Tibial nerve (tissue), 4 donors: ENCODE measurements around the gene DENND11.

Experiments
- EP300 ChIP-seq, 2 donors: sonication (generic); formaldehyde crosslinking; IDR thresholded peaks; one replicate each; pipeline ENCODE4 v1.6.1; 2017; ENCODE audit warnings: antibody characterized with exemption in 2 of 2, mild to moderate bottlenecking in 1 of 2
- POLR2A ChIP-seq, 2 donors: fragments of 450-650 bp; IDR thresholded peaks; one replicate each; pipeline ENCODE4 v1.6.1; 2017; ENCODE audit warnings: antibody characterized with exemption in 2 of 2, mild to moderate bottlenecking in 2 of 2, moderate library complexity in 2 of 2
- TF ChIP-seq, protein P1 (sequence below), 5 experiments: fragments of 200-600 bp in 3 of 5; fragments of 450-650 bp in 2 of 5; sonication (generic) in 3 of 5; IDR thresholded peaks; one replicate each; pipeline ENCODE4 v1.5.1; 2016 to 2019; ENCODE audit warnings: antibody characterized with exemption in 5 of 5, mild to moderate bottlenecking in 3 of 5, moderate library complexity in 2 of 5

DNA sequence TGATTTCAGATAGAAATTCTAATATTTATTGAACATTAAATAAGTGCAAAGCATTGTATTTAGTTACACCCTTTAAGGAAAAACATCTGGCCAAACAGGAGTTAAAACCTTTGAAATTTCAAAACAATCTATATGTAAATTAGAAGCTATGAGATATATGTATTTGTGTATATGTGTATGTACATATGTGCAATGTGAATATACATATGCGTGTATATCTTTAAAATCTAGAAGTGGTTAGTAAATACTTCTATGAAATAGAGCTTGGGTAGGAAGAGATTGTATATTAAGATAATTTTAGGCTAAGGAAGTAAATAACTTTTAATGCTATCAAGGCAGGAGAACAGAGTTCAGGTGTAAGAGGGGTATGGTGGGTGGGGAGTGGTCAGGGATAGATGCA is 15.5 kb upstream of the DENND11 start:
- TF ChIP-seq POLR2A (IDR thresholded peaks at IDR 0.05) (no peak), EP300 (IDR thresholded peaks at IDR 0.05) (no peak)
- TF ChIP-seq, protein P1, sequence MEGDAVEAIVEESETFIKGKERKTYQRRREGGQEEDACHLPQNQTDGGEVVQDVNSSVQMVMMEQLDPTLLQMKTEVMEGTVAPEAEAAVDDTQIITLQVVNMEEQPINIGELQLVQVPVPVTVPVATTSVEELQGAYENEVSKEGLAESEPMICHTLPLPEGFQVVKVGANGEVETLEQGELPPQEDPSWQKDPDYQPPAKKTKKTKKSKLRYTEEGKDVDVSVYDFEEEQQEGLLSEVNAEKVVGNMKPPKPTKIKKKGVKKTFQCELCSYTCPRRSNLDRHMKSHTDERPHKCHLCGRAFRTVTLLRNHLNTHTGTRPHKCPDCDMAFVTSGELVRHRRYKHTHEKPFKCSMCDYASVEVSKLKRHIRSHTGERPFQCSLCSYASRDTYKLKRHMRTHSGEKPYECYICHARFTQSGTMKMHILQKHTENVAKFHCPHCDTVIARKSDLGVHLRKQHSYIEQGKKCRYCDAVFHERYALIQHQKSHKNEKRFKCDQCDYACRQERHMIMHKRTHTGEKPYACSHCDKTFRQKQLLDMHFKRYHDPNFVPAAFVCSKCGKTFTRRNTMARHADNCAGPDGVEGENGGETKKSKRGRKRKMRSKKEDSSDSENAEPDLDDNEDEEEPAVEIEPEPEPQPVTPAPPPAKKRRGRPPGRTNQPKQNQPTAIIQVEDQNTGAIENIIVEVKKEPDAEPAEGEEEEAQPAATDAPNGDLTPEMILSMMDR (IDR thresholded peaks at IDR 0.05): no peak
